Upper lobe of left lung (tissue), 6 donors: ENCODE measurements around the gene FBRSL1. TPM values are rescaled to one million over a fixed set of nuclear protein-coding genes. Genes with fewer than 3 reads are reported as not detected.

Experiments
- ATAC-seq, 2 donors: fragments of 200-7000 bp; cut with Tn5 transposase; one replicate each; pipeline ENCODE4 v1.9.1; 2022; ENCODE audit warnings: mild to moderate bottlenecking in 2 of 2, moderate library complexity in 2 of 2; ENCODE audit not compliant: low FRiP score in 2 of 2
- DNase-seq, 2 donors: peaks; one replicate each; pipeline ENCODE4 v3.0.0-alpha.2; 2019 to 2020
- H3K27ac ChIP-seq, 4 donors: fragments of 200-600 bp; sonication (generic); one replicate each; pipeline ENCODE4 v1.5.1; 2016 to 2019
- H3K27me3 ChIP-seq, 4 donors: fragments of 200-600 bp; sonication (generic); one replicate each; pipeline ENCODE4 v1.5.1; 2017 to 2019
- H3K36me3 ChIP-seq, 4 donors: fragments of 200-600 bp; sonication (generic); one replicate each; pipeline ENCODE4 v1.5.1; 2016 to 2019
- H3K4me1 ChIP-seq, 4 donors: fragments of 200-600 bp; sonication (generic); one replicate each; pipeline ENCODE4 v1.5.1; 2018 to 2019
- H3K4me3 ChIP-seq, 4 donors: fragments of 200-600 bp; sonication (generic); one replicate each; pipeline ENCODE4 v1.5.1; 2017 to 2019; ENCODE audit warnings: mild to moderate bottlenecking in 2 of 4, moderate library complexity in 1 of 4
- H3K9me3 ChIP-seq, 4 donors: fragments of 200-600 bp; sonication (generic); one replicate each; pipeline ENCODE4 v1.5.1; 2018 to 2019
- CTCF ChIP-seq, 6 experiments: fragments of 450-650 bp in 4 of 6; fragments of 200-600 bp in 2 of 6; sonication (generic) in 2 of 6; IDR thresholded peaks; one replicate each; pipeline ENCODE4 v1.5.1; 2016 to 2019; ENCODE audit warnings: antibody characterized with exemption in 6 of 6
- EP300 ChIP-seq, 4 donors: sonication (generic); formaldehyde crosslinking; IDR thresholded peaks; one replicate each; pipeline ENCODE4 v1.5.1; 2017; ENCODE audit warnings: antibody characterized with exemption in 4 of 4, control low read depth in 2 of 4
- POLR2A ChIP-seq, 4 donors: fragments of 450-650 bp; IDR thresholded peaks; one replicate each; pipeline ENCODE4 v1.5.1; 2016 to 2017; ENCODE audit warnings: antibody characterized with exemption in 4 of 4, mild to moderate bottlenecking in 2 of 4
- POLR2AphosphoS5 ChIP-seq, 2 donors: sonication (generic); formaldehyde crosslinking; IDR thresholded peaks; one replicate each; pipeline ENCODE4 v1.5.1; 2017; ENCODE audit warnings: antibody characterized with exemption in 2 of 2
- WGBS, 2 donors: methylation state at CpG; one replicate each; pipeline ENCODE4 v1.1.5; 2017 to 2018; 5-methylcytosine and 5-hydroxymethylcytosine counted together
- total RNA-seq, 6 donors: library from RNA; depleted of rRNA in 4 of 6; stranded (reverse); fragments of >200 nt in 4 of 6; gene quantifications; one replicate each; pipeline versions ENCODE4 v1.1.0 to v1.2.1, GENCODE V29; 2016 to 2021
- donor health status: DM: no; HTN: no; CAD: no; lungs with moderate emphysema.
- donor health status: DM: no; HTN: yes; CAD: no; lungs with severe emphysema.

The FBRSL1 gene
- total RNA-seq, 6 donors from 2014 or later = 16.0 to 53.0 (median 44.1) TPM

DNA sequence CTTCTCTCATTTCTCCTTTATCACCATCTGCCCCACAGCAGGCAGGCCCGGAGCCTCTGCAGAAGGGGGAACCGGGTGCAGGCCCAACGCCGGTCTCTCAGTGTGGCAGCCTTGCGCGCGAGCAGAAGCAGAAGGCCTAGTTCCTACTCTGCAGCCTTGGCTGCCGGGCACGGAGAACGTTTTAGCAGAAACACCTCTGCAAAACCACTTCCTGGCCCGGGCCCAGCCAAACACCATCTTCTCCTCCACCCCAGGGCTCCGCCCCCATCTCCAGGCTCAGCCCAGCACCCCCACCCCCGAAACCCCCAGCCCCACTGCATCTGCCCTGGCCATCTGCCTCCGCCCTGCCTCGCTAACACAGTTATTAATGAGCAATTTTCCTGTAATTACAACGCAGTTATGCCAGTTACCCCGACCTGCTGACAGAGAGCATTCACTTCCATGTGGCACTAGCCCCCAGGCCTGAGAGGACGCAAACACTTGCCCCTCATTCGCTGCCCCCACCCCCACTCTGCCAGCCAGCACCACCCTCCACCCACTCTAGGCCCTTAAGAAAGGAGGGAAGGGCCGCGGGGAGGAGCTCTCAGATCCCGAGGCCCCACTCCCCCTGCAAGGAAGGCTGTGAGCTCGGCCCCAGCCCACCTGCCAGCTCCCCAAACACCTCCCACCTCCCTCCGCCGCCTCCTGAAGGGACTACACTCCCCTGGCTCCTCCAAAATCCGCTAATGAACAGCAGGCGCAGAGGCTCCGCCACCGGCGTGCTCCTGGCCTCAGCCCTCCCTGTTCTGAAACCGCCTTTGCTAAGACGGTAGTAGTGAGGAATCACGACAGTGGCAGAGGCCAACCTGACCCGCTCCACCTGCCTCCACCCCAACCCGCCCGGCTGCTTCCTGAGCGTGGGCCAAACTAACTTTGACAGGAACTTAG is 44.7 kb upstream of the FBRSL1 start:
- Histone ChIP-seq H3K4me3 (peak overlapping the region in 3 of 4 donors; percentile 37 to 40 (median 40)), H3K4me1 (peaks cover 0 to 8% (median 0%) of the 10 kb centered on the region in 4 donors), H3K36me3 (no peaks in the 10 kb centered on the region), H3K9me3 (no peaks in the 10 kb centered on the region), H3K27ac (peak overlapping the region; percentile 65 to 77 (median 74)), H3K27me3 (no peaks in the 10 kb centered on the region)
- TF ChIP-seq POLR2AphosphoS5 (IDR thresholded peaks at IDR 0.05) (no peak), CTCF (IDR thresholded peaks at IDR 0.05) (no peak), EP300 (IDR thresholded peaks at IDR 0.05) (no peak), POLR2A (IDR thresholded peaks at IDR 0.05) (no peak)
- ATAC-seq = peak; percentile 27 to 31
- 46 to 49% methylated on average over 13 to 37 of the region's 37 CpGs for WGBS, 2 donors
- DNase-seq = peak in 1 of 2 donors; percentile 45

DNA sequence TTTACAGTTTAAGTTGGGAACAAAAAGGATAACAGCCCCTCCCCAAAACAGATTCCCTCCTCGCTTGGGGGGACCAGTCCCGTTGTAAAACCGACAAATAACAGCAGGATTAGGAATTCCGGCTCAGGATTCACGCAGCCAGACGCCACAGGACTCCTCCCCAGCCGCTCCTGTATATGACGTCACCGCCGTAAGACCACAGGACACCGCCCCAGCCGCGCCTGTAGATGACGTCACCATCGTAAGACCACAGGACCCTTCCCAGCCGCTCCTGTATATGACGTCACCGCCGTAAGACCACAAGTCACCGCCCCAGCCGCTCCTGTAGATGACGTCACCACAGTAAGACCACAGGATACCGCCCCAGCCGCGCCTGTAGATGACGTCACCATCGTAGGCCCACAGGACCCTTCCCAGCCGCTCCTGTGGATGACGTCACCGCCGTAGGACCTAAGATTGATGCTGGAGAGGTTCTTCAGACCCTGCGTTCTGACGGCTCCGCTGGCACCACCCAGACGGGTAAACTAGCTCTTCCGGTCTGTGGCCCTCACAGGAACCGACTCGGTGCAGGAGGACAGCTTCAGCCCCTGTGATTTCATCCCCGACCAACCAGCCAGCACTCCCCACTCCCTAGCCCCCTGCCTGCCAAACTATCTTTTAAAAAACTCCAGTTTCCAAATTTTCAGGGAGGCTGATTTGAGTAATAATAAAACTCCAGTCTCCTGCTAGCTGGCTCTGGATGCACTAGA is 43.9 kb upstream of the FBRSL1 start:
- ATAC-seq = peak; percentile 56 to 78
- H3K27ac ChIP-seq = peak overlapping the region; percentile 65 to 77 (median 74)

GRCh38 chr12:132446633-132447326 is 43.2 kb upstream of the FBRSL1 start:
- Histone ChIP-seq H3K4me1 (peaks cover 0 to 12% (median 3%) of the 10 kb centered on the region in 4 donors), H3K36me3 (no peaks in the 10 kb centered on the region), H3K4me3 (peak overlapping the region in 3 of 4 donors; percentile 37 to 40 (median 40)), H3K27me3 (no peaks in the 10 kb centered on the region), H3K9me3 (no peaks in the 10 kb centered on the region), H3K27ac (peak overlapping the region in 3 of 4 donors; percentile 72 to 77 (median 77))
- WGBS, 2 donors = 87 to 88% methylated on average over 11 to 13 of the region's 13 CpGs
- no peak for DNase-seq
- no peak for ATAC-seq
- TF ChIP-seq POLR2A (IDR thresholded peaks at IDR 0.05) = no peak
- TF ChIP-seq CTCF (IDR thresholded peaks at IDR 0.05) = no peak
- no peak for TF ChIP-seq POLR2AphosphoS5 (IDR thresholded peaks at IDR 0.05)
- no peak for TF ChIP-seq EP300 (IDR thresholded peaks at IDR 0.05)

More for the DNA sequence above, 43.9 kb upstream of the FBRSL1 start:
- TF ChIP-seq POLR2A (IDR thresholded peaks at IDR 0.05) = peak in 1 of 4 donors; percentile 35
- TF ChIP-seq EP300 (IDR thresholded peaks at IDR 0.05) = no peak
- Histone ChIP-seq H3K36me3 (no peaks in the 10 kb centered on the region), H3K4me3 (peak overlapping the region in 3 of 4 donors; percentile 37 to 40 (median 40)), H3K9me3 (no peaks in the 10 kb centered on the region), H3K4me1 (peaks cover 0 to 12% (median 1%) of the 10 kb centered on the region in 4 donors), H3K27me3 (no peaks in the 10 kb centered on the region)
- 45 to 48% methylated on average over 22 to 39 of the region's 39 CpGs for WGBS, 2 donors
- DNase-seq = peak in 1 of 2 donors; percentile 76

DNA sequence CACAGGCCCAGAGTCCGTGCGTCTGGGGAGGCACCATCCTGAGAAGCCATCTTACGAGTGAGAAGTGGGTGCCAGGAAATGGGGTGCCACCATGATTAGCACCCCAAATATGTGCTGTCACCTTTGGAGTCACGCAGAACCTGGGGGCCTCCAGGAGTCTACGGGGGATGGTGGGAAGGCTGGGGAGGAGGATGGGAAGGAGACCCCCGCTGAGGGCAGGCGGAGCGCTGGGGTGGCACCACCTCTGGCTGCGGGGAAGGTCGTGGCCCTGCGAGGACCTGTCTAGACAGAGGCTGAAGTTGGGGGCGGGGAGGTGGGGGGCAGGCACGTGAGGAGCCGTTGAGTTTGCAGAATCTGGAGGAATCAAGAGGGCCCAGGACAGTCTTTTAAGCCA is 42.6 kb upstream of the FBRSL1 start:
- ATAC-seq = no peak
- no peak for DNase-seq
- no peak overlapping the region for H3K4me3 ChIP-seq
- H3K4me1 ChIP-seq = peaks cover 0 to 12% (median 3%) of the 10 kb centered on the region in 4 donors
- H3K9me3 ChIP-seq = no peaks in the 10 kb centered on the region
- TF ChIP-seq CTCF (IDR thresholded peaks at IDR 0.05) (no peak), POLR2A (IDR thresholded peaks at IDR 0.05) (no peak), POLR2AphosphoS5 (IDR thresholded peaks at IDR 0.05) (no peak), EP300 (IDR thresholded peaks at IDR 0.05) (no peak)
- WGBS, 2 donors = 86 to 90% methylated on average over 8 to 14 of the region's 14 CpGs
- H3K27ac ChIP-seq = no peak overlapping the region
- no peaks in the 10 kb centered on the region for H3K36me3 ChIP-seq
- H3K27me3 ChIP-seq = no peaks in the 10 kb centered on the region
